SU-DHL-6 (cell line): ENCODE results near the gene ZNFX1.

Source experiments
- CTCF ChIP-seq: fragments of 200-600 bp; sonication (generic); IDR thresholded peaks from one replicate; pipeline ENCODE4 v1.5.1; 2017; ENCODE audit warnings: antibody characterized with exemption, mild to moderate bottlenecking, low read length, moderate library complexity; ENCODE audit not compliant: insufficient read depth, poor library complexity, severe bottlenecking
- EZH2phosphoT487 ChIP-seq: fragments of 200-600 bp; sonication (generic), shearing (Covaris generic); conservative IDR thresholded peaks from 2 replicates; pipeline ENCODE4 v1.6.1; 2018; ENCODE audit warnings: mild to moderate bottlenecking, antibody characterized with exemption, low read length, moderate library complexity, mixed read lengths

- no peak for TF ChIP-seq CTCF
- TF ChIP-seq EZH2phosphoT487: no peak
Measured at GRCh38 chr20:49281059-49281912, 3.4 kb upstream of the ZNFX1 start.
